Measurements from ENCODE around the gene FHIP2A.

- TF ChIP-seq, protein P1, sequence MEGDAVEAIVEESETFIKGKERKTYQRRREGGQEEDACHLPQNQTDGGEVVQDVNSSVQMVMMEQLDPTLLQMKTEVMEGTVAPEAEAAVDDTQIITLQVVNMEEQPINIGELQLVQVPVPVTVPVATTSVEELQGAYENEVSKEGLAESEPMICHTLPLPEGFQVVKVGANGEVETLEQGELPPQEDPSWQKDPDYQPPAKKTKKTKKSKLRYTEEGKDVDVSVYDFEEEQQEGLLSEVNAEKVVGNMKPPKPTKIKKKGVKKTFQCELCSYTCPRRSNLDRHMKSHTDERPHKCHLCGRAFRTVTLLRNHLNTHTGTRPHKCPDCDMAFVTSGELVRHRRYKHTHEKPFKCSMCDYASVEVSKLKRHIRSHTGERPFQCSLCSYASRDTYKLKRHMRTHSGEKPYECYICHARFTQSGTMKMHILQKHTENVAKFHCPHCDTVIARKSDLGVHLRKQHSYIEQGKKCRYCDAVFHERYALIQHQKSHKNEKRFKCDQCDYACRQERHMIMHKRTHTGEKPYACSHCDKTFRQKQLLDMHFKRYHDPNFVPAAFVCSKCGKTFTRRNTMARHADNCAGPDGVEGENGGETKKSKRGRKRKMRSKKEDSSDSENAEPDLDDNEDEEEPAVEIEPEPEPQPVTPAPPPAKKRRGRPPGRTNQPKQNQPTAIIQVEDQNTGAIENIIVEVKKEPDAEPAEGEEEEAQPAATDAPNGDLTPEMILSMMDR (IDR thresholded peaks at IDR 0.05 in 4 of 5, conservative IDR thresholded peaks at IDR 0.05 in 1 of 5) = no peak
- TF ChIP-seq POLR2A (IDR thresholded peaks at IDR 0.05) = no peak
Measured at GRCh38 chr10:114857922-114858629, 36.5 kb downstream of the FHIP2A start.
